HepG2 (cell line): Measurements from ENCODE around the gene MACROD2. TPM values are rescaled to one million over a fixed set of nuclear protein-coding genes. Genes with fewer than 3 reads are reported as not detected.
A peak's percentile ranks its signal among the peaks of the same experiment; 100 is the strongest.

Experiments
- CBX2 ChIP-seq, 2 experiments: fragments of 200-600 bp in 1 of 2; sonication (generic); formaldehyde crosslinking in 1 of 2; IDR thresholded peaks; 2 replicates each; pipeline versions ENCODE4 v1.7.0 to v1.8.1; 2018 to 2022; ENCODE audit warnings: low read depth in 2 of 2, low read length in 1 of 2, mild to moderate bottlenecking in 1 of 2, missing genetic modification reagents in 1 of 2
- CC2D1A ChIP-seq: sonication (generic); formaldehyde crosslinking; IDR thresholded peaks from 2 replicates; pipeline ENCODE4 v1.8.1; 2023; ENCODE audit warnings: mild to moderate bottlenecking, missing genetic modification reagents
- DNMT1 ChIP-seq: sonication (generic); formaldehyde crosslinking; IDR thresholded peaks from 2 replicates; pipeline ENCODE4 v1.5.1; 2020; ENCODE audit warnings: mild to moderate bottlenecking, missing genetic modification reagents
- ELF3 ChIP-seq: IDR thresholded peaks from 2 replicates; pipeline ENCODE4 v1.6.1; 2016; ENCODE audit warnings: missing genetic modification reagents, missing compliant biosample characterization
- EP300 ChIP-seq, 3 experiments: sonication (generic) in 1 of 3; formaldehyde crosslinking in 1 of 3; IDR thresholded peaks; 2 replicates each; pipeline versions ENCODE4 v1.5.1 to v1.6.1; 2011 to 2020; ENCODE audit warnings: low read depth in 2 of 3, low read length in 2 of 3, borderline replicate concordance in 1 of 3, improper control_type of control experiment in 1 of 3, mild to moderate bottlenecking in 1 of 3, missing genetic modification reagents in 1 of 3, moderate library complexity in 1 of 3
- EZH2 ChIP-seq: conservative IDR thresholded peaks from 2 replicates; pipeline ENCODE4 v1.6.1; 2012; ENCODE audit warnings: mild to moderate bottlenecking, low read depth, low read length, moderate library complexity
- MTF1 ChIP-seq: sonication (generic); formaldehyde crosslinking; IDR thresholded peaks from 2 replicates; pipeline ENCODE4 v1.5.0; 2020; ENCODE audit warnings: missing genetic modification reagents
- MYC ChIP-seq: sonication (generic); formaldehyde crosslinking; IDR thresholded peaks from 2 replicates; pipeline ENCODE4 v1.9.0; 2021; ENCODE audit warnings: missing genetic modification reagents, borderline replicate concordance
- POGZ ChIP-seq: sonication (generic); formaldehyde crosslinking; IDR thresholded peaks from 2 replicates; pipeline ENCODE4 v1.4.0; 2020; ENCODE audit warnings: mild to moderate bottlenecking, missing genetic modification reagents
- PPARG ChIP-seq: conservative IDR thresholded peaks from 2 replicates; pipeline ENCODE4 v1.6.1; 2016; ENCODE audit warnings: missing biosample characterization, missing genetic modification reagents
- SMYD3 ChIP-seq: sonication (generic); formaldehyde crosslinking; IDR thresholded peaks from 2 replicates; pipeline ENCODE4 v1.8.1; 2023; ENCODE audit warnings: mild to moderate bottlenecking, missing genetic modification reagents
- ZBTB21 ChIP-seq: sonication (generic); formaldehyde crosslinking; IDR thresholded peaks from 2 replicates; pipeline ENCODE4 v1.4.0; 2020; ENCODE audit warnings: missing genetic modification reagents
- ZNF10 ChIP-seq: sonication (generic); formaldehyde crosslinking; IDR thresholded peaks from 2 replicates; pipeline ENCODE4 v1.4.0; 2020; ENCODE audit warnings: mild to moderate bottlenecking, low read depth, missing genetic modification reagents, borderline replicate concordance
- ZNF232 ChIP-seq: sonication (generic); formaldehyde crosslinking; IDR thresholded peaks from 2 replicates; pipeline ENCODE4 v1.4.0; 2020; ENCODE audit warnings: missing genetic modification reagents, borderline replicate concordance
- ZNF709 ChIP-seq: sonication (generic); formaldehyde crosslinking; IDR thresholded peaks from 2 replicates; pipeline ENCODE4 v1.5.0; 2020; ENCODE audit warnings: mild to moderate bottlenecking, missing genetic modification reagents
- polyA plus RNA-seq, 8 experiments: library from polyadenylated mRNA; depleted of rRNA in 3 of 8; stranded (reverse) in 7 of 8; unstranded in 1 of 8; fragments of >200 nt; fragmentation: Illumina TruSeq in 4 of 8; extraction: Trizol in 4 of 8; gene quantifications; 2 replicates each; pipeline versions ENCODE4 v1.2.1 to v1.2.3, GENCODE V29; 2011 to 2016; ENCODE audit warnings: low read depth in 4 of 8, missing spikeins in 1 of 8, mixed read lengths in 1 of 8; ENCODE audit not compliant: insufficient read depth in 1 of 8
- total RNA-seq, 5 experiments: library from RNA; depleted of rRNA; stranded (reverse); fragments of >200 nt; fragmentation: Illumina TruSeq; extraction: Trizol; gene quantifications; 2 replicates each; pipeline ENCODE4 v1.2.3, GENCODE V29; 2016; ENCODE audit warnings: low read depth in 1 of 5
- TF ChIP-seq, protein P1 (sequence below): sonication (generic); formaldehyde crosslinking; IDR thresholded peaks from 2 replicates; pipeline ENCODE4 v1.4.0; 2020; ENCODE audit warnings: missing genetic modification reagents
- TF ChIP-seq, protein P2 (sequence below): sonication (generic); formaldehyde crosslinking; IDR thresholded peaks from 2 replicates; pipeline ENCODE4 v1.4.0; 2020; ENCODE audit warnings: missing genetic modification reagents, low read depth, mild to moderate bottlenecking, borderline replicate concordance
- TF ChIP-seq, protein P3 (sequence below): IDR thresholded peaks from 2 replicates; pipeline ENCODE4 v1.6.1; 2016; ENCODE audit warnings: low read depth
- TF ChIP-seq, protein P4 (sequence below): sonication (generic); formaldehyde crosslinking; IDR thresholded peaks from 2 replicates; pipeline ENCODE4 v1.8.0; 2022; ENCODE audit warnings: missing genetic modification reagents, mild to moderate bottlenecking, borderline replicate concordance
- TF ChIP-seq, protein P5 (sequence below): sonication (generic); formaldehyde crosslinking; IDR thresholded peaks from 2 replicates; pipeline ENCODE4 v1.5.1; 2020; ENCODE audit warnings: missing genetic modification reagents, mild to moderate bottlenecking, borderline replicate concordance
- TF ChIP-seq, protein P6 (sequence below): sonication (generic); formaldehyde crosslinking; IDR thresholded peaks from 2 replicates; pipeline ENCODE4 v1.4.0; 2020; ENCODE audit warnings: missing genetic modification reagents
- TF ChIP-seq, protein P7 (sequence below): sonication (generic); formaldehyde crosslinking; IDR thresholded peaks from 2 replicates; pipeline ENCODE4 v1.5.0; 2020; ENCODE audit warnings: mild to moderate bottlenecking, low read depth, missing genetic modification reagents, borderline replicate concordance

The MACROD2 gene
- total and polyA plus RNA-seq, 2 of the 13 experiments (the other 11 are each of a cell fraction or from before 2014, with no cell fraction given), result 0.13 to 0.51 TPM

DNA sequence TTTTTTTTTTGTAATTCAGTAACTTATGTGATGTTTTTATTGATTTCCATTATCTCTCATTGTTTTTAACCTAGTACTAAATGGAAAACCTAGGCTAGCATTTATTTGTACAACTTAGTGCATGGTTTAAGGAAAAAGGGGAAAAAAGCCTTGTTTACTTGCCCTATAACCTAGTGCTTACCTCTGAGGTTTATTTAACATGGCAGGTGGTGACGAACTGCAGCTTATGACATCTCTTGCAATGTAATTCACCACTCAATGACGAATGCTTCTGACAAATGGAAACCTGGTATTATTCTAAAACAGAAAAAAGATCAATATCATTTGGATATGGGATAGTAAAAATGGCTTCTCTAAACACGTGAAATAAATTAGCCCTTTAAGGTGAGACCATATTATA, 960.7 kb downstream of the MACROD2 start (continued):
- TF ChIP-seq, protein P1, sequence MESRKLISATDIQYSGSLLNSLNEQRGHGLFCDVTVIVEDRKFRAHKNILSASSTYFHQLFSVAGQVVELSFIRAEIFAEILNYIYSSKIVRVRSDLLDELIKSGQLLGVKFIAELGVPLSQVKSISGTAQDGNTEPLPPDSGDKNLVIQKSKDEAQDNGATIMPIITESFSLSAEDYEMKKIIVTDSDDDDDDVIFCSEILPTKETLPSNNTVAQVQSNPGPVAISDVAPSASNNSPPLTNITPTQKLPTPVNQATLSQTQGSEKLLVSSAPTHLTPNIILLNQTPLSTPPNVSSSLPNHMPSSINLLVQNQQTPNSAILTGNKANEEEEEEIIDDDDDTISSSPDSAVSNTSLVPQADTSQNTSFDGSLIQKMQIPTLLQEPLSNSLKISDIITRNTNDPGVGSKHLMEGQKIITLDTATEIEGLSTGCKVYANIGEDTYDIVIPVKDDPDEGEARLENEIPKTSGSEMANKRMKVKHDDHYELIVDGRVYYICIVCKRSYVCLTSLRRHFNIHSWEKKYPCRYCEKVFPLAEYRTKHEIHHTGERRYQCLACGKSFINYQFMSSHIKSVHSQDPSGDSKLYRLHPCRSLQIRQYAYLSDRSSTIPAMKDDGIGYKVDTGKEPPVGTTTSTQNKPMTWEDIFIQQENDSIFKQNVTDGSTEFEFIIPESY, result no peak
- TF ChIP-seq, protein P2, sequence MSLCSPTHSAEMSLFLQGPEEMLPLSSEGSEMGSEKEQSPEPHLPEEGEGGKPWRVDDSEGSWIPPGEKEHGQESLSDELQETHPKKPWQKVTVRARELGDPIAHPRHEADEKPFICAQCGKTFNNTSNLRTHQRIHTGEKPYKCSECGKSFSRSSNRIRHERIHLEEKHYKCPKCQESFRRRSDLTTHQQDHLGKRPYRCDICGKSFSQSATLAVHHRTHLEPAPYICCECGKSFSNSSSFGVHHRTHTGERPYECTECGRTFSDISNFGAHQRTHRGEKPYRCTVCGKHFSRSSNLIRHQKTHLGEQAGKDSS (CRISPR knock-in tag), result no peak
- no peak for TF ChIP-seq CBX2 (IDR thresholded peaks at IDR 0.05; ENCODE audit: low read depth, low read length)
- no peak for TF ChIP-seq CBX2 (CRISPR knock-in tag; IDR thresholded peaks at IDR 0.05; ENCODE audit: low read depth)
- TF ChIP-seq, protein P3, sequence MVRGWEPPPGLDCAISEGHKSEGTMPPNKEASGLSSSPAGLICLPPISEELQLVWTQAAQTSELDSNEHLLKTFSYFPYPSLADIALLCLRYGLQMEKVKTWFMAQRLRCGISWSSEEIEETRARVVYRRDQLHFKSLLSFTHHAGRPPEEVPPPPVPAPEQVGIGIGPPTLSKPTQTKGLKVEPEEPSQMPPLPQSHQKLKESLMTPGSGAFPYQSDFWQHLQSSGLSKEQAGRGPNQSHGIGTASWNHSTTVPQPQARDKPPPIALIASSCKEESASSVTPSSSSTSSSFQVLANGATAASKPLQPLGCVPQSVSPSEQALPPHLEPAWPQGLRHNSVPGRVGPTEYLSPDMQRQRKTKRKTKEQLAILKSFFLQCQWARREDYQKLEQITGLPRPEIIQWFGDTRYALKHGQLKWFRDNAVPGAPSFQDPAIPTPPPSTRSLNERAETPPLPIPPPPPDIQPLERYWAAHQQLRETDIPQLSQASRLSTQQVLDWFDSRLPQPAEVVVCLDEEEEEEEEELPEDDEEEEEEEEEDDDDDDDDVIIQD (CRISPR knock-in tag), result peak; percentile 81; the same call in 1 of the 2 replicates
- TF ChIP-seq ZBTB21 (CRISPR knock-in tag), result peak; percentile 96
- peak; percentile 61 for TF ChIP-seq ELF3
- TF ChIP-seq SMYD3 (CRISPR knock-in tag), result no peak
- TF ChIP-seq MTF1 (CRISPR knock-in tag), result no peak
- no peak for TF ChIP-seq ZNF10 (CRISPR knock-in tag)
- TF ChIP-seq POGZ, result peak; percentile 51; the same call in 1 of the 2 replicates
- TF ChIP-seq, protein P4, sequence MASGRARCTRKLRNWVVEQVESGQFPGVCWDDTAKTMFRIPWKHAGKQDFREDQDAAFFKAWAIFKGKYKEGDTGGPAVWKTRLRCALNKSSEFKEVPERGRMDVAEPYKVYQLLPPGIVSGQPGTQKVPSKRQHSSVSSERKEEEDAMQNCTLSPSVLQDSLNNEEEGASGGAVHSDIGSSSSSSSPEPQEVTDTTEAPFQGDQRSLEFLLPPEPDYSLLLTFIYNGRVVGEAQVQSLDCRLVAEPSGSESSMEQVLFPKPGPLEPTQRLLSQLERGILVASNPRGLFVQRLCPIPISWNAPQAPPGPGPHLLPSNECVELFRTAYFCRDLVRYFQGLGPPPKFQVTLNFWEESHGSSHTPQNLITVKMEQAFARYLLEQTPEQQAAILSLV (CRISPR knock-in tag), result no peak
- TF ChIP-seq, protein P5, sequence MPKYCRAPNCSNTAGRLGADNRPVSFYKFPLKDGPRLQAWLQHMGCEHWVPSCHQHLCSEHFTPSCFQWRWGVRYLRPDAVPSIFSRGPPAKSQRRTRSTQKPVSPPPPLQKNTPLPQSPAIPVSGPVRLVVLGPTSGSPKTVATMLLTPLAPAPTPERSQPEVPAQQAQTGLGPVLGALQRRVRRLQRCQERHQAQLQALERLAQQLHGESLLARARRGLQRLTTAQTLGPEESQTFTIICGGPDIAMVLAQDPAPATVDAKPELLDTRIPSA (CRISPR knock-in tag), result no peak
- TF ChIP-seq MYC (CRISPR knock-in tag), result no peak
- TF ChIP-seq, protein P6, sequence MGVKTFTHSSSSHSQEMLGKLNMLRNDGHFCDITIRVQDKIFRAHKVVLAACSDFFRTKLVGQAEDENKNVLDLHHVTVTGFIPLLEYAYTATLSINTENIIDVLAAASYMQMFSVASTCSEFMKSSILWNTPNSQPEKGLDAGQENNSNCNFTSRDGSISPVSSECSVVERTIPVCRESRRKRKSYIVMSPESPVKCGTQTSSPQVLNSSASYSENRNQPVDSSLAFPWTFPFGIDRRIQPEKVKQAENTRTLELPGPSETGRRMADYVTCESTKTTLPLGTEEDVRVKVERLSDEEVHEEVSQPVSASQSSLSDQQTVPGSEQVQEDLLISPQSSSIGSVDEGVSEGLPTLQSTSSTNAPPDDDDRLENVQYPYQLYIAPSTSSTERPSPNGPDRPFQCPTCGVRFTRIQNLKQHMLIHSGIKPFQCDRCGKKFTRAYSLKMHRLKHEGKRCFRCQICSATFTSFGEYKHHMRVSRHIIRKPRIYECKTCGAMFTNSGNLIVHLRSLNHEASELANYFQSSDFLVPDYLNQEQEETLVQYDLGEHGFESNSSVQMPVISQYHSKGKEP (CRISPR knock-in tag), result no peak
- TF ChIP-seq ZNF232 (CRISPR knock-in tag), result no peak
- TF ChIP-seq ZNF709, result no peak
- no peak for TF ChIP-seq EZH2
- peak in 1 of 2 experiments; percentile 68; a peak in 1 of 4 replicates for TF ChIP-seq EP300 (IDR thresholded peaks at IDR 0.05; ENCODE audit: low read depth in 2 of 2, low read length in 2 of 2)
- TF ChIP-seq EP300 (CRISPR knock-in tag; IDR thresholded peaks at IDR 0.05; ENCODE audit: borderline replicate concordance), result no peak
- no peak for TF ChIP-seq CC2D1A (CRISPR knock-in tag)
- TF ChIP-seq, protein P7, sequence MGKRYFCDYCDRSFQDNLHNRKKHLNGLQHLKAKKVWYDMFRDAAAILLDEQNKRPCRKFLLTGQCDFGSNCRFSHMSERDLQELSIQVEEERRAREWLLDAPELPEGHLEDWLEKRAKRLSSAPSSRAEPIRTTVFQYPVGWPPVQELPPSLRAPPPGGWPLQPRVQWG (CRISPR knock-in tag), result no peak
- TF ChIP-seq PPARG (CRISPR knock-in tag), result peak; percentile 93
- TF ChIP-seq DNMT1 (CRISPR knock-in tag), result no peak
